SKM-1 treated with dmso at 0.1 percent for 144 hours (cell line): Measurements from ENCODE around the gene MEN1.

ENCODE experiments used
- DNase-seq: peaks from one replicate; lab custom pipeline; 2025; ENCODE audit not compliant: unreplicated experiment; lab: John Stamatoyannopoulos, UW

Gene MEN1

DNA sequence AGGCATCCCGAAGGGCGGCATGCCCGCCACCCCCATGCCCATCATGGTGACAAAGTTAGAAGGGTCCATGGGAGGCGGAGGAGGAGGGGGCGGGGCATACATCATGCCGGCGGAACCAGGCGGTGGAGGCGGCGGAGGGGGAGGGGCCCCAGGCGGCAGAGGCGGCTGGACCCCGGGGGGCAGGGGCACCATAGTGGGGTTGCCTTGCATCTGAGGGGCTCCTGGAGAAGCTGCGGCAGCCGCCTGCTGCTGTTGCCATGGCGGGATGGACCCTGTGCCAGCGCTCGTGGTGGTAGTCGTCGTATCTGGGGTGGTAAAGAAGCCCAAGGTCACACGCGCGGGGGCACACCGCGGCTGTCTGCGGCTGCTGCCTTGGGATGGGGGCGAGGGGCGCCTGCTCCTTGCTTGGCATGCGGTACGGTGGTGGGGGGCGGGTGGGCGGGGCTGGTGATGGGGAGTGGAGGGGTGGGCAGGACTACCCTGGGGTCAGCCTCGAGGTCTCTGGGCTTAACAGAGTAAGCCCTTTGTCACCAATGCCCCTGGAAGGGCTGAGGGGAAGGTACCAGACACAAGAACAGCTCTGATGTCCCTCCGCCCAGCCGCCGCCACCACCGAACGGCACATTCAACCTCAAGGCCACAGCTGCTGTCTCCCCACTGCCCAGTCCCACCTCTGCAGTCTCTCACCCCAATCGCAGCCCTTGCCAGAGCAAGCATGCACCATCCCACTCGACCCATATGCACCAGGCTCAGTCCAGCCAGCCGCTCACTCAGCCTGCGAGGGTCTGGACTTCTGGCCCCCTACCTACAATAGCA, 44.3 kb downstream of the MEN1 start:
- no peak for DNase-seq

DNA sequence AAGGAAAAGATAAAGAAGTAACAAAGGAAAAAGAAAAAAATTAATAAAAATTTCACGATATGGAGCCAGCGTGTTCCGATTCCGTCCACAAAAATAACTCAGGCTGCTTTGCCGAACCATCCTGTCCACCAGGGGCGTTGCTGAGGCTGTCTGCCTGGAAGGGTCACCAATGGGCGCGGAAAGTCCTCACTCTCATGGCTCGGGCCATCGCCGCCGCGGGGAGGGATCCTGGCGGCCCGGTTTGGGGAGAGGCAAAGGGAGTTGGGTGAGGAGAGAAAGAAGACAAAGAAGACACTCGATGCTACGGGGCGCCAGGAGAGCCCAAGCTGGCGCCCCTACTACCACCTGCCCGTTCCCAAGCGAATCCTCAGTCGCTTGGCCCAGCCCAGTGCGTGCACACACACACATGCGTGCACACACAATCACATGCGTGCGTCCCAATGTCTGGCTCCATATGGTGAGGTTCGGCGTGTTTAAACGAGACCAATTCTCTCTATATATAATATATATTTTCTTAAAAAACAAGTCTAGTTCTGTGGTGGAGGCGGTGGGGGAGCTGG, 45.0 kb downstream of the MEN1 start:
- DNase-seq, result no peak

DNA sequence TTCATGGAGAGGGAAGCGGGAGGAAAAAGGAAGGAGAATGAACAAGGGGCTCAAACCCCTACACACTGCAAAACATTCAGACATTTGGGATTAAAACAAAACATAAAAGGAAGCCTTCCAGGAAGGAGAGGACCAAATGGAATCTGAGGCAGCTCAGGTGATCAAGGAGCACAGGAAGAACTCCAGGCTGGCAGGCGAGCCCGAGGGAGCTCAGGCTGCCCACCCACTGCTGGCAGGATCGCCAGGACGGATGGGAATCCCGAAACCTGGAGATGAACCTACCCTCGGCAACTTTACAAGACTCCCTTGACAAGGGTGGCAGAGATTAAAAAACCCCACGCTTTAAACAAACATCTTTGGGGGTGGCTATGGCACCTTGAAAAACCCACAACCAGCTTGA, 45.6 kb downstream of the MEN1 start:
- DNase-seq, result no peak

DNA sequence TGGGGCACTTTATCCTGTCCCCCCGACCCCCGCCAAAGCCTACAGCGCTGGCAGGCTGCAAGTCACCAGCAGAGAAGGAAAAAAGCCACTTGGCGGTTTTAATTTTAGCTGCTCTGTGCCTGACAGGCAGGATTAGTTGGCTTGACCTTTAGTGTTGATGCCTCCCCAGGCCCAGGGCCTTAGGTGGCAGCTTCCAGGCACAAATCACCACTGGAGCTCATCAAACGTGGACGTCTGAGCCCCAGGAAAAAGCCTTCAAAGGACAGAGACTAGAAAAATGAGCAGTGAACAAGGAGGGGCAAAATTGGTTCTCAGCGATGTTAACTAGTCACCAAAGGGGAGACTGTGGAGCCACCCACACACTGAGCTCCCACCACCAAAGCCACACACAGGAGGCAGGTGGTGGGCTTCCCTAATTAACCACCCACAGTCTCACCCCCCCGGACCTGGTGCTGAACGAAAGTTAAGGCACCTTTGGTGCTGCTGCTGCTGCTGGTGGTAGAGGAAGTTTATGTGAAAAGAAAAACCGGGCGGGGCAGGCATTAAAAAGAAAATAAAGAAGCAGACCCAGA, 46.2 kb downstream of the MEN1 start:
- no peak for DNase-seq

DNA sequence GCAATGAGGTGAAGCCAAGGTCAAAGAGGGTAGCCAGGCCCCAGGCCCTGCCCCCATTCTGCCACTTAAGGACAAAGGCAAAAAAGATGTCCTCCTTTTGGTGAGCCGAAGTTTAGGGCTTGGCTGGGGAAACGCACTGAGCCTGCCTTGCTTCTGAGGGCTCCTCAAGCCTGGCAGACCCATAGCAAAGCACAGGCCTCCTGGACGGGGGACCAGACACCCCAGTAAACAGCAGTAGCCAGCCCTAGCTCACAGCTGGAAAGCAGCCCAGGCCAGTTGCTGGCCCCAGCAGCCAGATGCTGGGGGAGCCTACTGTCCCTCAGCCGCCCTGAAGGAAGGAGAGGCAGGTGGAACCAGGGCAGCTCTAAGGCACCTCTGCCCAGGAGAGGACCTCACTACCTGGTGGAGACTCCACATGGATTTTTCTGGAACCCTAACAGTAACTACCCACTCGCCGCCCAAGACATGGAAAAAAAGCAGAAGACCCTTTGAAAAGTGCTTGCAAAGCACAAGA, 46.8 kb downstream of the MEN1 start:
- no peak for DNase-seq

DNA sequence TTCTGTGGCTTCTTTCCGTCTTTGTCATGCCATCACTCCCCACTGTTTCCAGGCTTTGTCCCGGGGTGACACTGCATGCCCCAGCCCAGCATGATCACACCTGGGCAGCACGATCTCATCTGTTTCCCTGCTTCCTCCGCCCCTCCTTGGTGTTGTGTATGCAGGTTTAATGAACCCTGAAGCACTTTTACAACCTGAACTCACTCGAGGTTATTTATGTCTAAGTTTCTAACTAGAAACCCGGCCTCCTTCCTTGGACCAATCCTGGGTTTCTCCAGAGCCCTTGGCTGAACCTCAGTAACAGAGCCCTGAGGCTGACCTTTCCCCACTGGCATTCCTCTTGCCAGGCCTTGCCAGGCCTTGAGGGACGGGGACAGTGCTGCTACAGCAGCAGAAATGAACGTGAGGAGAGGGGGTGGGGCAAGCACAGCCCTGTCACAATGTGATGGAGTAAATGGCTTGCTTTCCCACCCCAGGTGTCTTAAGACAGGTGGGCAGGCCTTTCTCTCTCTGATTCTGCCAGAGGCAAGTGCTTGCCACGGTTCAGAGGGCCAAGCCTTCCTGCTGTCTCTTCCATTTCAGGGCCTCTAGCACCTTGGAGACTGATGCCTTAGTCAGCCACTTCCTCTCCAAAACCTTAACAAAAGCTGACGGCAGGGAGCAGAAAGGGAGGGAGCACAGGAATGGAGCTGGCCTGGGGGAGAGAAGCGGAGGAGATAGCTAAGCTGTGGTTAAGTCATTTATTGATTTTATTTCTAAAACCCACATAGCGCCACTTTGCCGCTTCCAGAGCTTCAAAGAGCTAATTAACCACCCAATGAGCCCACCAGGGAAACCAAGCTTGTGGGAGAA, 47.5 kb downstream of the MEN1 start:
- DNase-seq, result no peak

DNA sequence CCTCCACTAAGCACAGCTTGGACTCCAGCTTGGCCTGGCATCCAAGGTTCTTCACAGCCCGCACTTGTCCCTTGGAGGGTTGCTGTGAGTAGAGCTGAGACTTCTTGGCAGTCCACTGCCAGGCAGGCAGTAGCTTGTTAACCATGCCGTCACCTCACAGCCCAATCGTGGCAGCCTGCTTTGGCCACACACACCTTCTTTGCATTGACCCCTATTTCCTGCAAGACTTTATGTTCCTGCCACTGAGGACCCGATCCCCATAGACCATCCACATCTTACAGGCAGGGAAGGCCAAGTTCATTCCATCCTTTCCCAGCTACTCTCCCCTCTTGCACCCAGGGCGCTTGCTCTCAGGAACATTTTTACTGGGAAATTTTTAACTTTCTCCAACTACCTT, 48.1 kb downstream of the MEN1 start:
- DNase-seq, result no peak

DNA sequence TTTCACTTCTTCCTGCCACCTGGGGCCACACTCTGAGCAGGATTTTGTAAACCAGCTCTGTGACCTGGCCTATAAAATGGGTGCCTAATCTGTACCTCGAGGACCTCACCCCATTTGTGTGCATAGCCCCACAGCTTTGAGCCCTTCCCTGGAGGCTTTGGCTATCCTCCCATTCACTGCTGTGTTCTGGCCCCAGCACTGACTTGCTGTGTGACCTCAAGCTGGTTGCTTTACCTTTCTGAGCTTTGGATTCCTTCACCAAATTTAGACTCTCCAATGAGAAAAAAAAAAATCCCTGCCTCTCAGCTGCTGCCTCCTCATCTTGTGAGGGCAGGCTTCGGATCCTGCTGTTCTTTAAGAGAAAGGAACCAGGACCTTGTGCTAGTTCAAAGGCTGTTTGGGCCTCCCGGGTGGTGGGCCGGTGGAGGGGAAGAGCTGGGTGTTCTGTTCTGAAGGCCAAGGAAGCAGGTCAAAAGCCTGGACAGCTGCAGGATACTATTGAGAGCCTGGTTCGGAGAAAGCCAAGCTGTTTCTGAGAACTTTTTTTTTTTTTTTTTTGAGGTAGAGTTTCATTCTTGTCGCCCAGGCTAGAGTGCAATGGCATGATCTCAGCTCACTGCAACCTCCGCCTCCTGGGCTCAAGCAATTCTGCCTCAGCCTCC, 49.5 kb downstream of the MEN1 start:
- no peak for DNase-seq

DNA sequence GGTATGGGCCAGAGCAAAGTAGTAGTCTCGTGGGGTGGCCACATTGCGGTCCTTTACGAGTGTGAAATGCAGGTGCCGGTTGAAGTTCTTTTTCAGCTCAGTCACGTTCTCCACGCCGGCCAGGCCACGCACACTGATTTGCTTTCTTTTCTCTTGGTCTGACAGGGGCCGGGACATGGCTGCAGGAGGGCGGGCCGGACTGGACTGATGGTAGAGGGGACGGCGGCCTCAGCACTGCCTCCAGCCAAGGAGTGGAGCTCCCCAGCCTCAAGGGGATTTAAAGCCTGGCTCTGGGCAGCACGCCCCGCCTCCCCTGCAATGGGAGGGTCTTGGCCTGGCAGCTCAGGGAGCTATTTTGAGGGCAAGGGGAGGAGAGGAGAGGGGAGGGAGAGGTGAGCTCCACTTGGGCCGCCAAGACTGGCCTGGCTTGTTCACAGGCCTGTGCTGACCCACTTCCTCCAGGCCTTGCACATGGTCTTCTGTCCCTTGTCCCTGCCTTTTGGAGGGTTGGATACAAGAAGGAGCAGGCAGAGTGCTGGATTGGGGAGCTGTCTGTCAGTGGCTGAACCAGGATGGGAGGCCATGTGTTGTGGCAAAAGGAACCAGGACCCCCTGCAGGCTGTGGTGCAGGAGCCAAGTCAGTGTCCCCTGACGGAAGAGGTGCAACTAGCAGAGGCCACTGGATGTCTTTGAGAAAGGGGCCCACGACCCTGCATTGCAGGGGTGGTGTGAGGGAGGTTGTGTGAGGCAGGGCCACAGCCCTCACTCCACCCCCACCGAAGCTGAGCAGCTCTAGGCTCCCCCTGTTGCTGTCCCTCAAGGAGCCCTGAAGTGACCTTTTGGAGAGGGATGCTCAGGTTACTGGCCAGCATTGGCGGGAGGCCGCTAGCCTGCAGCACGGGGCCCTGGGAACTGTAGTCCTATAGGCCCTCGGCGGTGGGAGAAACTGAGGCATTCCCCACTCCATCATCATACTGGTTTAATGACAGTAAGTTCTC, 50.3 kb downstream of the MEN1 start, which contains the start of gene PYGM:
TSS of gene PYGM (minus strand) at position 253 of the 998 bp plus-strand sequence. CDS start at position 177, 76 bp downstream.
- no peak for DNase-seq

DNA sequence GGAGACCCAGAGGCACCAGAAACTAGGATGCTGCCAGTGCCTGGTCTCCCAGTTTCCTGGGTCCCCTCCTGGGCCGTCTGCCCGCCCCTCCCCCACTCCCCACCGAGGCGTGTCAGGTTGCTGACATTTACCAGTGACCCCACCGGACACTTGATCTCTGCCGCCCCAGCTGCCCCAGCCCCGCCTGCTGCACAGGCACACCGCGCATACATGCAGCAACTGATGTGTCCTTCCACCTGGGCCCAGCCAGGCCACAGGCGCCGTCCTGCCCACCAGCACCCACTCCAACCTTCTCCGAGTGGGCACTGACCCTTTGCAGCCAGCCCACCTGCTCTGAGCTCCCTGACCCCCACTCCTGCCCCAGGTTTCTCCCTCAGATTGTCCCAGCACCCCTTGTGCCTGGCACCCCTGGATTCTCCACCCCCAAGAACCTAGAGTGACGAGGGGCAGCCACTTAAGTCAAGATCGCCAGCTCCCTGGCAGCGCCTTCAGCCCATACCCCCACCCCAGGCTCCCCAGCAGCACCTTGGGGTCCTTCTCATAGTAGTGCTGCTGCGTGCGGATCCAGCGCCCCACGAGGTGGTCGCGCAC, 51.1 kb downstream of the MEN1 start:
- DNase-seq, result no peak

DNA sequence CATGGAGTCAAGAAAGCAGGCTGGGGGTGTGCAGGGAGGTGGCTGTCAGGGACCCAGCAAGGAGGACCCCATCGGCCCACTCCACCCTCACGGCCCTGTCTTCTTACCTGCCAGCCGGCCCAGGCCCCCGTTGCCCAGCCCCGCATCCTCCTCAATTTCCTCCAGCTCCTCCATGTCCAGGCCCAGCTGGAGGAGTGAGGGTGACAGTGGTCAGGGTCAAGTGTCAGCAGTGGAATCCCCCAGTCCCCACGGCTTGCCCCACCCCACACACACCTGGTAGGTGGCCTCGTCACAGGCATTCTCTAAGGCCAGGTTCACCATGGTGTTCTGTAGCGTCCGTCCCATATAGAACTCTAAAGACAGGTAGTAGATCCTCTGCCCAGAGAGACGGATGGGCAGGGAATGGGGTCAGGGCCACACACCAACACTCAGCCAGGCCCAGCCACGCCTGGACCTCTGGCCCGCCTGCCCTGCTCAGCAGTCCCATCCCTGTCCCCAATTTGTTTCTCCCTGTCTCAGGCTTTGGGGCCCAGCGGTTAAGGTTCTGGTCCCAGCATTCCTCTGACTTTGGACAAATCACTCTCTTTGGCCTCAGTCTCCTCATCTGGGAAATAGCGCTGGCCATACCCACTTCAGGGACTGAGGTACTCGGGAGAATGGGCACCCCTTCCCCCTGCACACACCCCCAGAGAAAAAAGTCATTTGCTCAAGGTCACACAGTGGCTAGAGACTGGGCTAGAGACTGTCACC, 51.8 kb downstream of the MEN1 start:
- DNase-seq, result no peak

DNA sequence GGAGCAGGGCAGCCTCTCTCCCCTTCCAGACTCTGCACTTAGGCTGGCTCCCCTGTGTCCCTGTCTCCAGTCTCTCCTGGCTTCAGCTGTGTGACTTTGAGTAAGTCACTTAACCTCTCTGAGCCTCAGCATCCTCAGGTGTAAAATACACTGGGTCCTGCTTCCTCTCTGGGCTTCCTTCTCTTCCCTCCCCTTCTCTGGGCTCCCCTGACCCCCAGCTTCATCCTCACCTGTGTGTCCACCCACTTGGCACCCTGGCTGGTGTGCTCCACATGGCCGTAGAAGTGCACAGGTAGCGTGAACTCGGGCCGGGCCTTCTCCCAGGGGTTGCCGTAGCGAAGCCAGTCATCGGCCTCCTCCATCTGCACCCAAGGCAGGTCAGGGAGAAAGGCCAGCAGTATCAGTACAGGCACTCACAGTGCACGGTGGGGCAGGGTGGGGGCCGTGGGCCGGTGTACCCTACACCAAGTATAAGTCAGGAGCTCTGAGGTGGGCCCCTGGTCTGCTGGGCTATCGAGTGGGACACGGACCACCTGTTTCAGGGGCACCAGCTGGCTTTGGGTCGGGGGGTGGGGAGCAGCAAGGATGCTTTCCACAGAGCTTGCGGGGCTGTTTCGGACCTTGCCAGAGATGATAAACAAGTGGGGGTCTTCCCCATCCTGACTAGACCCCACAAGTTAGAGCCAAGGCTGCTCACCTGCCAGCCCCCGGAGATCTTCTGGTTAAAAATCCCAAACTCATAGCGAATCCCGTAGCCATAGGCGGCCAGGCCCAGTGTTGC, 52.6 kb downstream of the MEN1 start:
- DNase-seq, result no peak

DNA sequence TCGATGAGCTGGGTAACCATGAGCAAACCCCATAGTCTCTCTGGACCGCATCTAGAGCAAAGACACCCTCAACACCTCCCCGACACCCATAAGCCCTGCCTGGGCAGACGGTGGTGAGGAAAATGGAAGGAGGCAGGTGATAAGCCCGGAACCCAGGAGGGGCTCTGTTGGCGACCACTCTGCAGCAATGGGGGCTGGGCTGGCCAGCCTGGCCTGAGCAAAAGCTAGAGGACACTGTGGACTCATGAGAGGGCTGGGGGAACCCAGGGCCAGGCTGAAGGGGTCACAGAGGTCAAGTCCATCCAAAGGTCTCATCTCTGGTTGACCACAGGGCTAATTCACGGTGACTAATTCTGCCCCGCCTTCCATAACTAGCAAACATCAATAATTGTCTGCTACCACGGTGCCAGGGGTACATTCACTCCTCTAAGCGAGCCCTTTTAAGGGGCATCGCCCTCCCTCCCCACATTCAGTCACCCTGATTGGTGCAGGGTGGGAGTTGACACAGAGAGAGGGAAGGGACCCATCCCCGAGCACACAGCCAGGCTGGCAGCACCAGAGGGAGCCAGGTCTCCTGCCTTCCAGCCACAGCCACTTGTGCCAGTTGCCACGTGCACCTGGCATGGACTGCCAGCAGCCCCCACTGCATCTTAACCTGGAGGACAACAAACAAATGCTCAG, 54.5 kb downstream of the MEN1 start:
- DNase-seq, result no peak

DNA sequence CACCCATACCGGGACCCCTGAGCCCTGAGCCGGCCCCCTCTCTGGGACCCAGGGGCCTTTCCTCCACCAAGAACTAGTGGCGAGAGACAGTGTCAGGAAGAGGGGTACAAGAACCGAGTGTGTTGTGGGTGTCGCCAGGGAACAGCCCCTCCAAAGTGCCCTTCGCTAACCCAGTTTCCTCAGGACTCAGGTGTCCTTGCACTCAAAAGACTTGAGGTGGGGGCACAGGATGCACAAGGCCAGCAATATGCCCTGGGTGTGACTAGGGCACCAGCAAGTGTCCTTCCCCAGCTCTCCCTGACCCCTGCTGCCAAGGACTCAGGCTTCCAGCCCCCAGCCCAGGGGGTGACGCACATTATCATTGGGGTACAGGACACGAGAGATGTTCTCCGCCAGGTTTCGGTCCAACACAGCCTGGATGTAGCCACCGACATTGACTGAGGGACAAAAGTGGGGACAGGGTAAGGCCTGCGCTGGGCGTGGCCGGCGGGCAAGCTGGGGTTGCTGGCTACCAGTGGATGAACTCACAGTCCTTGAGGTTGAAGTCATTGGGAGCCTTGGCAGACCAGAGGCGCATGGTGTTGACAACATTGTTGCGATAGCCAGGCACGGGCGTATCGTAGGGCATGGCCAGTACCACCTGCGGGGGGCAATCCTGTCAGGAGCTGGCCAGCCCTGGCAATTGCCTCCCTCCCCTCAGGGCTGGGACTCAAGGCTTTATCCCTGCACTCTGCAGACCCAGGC, 55.3 kb downstream of the MEN1 start:
- DNase-seq, result no peak

DNA sequence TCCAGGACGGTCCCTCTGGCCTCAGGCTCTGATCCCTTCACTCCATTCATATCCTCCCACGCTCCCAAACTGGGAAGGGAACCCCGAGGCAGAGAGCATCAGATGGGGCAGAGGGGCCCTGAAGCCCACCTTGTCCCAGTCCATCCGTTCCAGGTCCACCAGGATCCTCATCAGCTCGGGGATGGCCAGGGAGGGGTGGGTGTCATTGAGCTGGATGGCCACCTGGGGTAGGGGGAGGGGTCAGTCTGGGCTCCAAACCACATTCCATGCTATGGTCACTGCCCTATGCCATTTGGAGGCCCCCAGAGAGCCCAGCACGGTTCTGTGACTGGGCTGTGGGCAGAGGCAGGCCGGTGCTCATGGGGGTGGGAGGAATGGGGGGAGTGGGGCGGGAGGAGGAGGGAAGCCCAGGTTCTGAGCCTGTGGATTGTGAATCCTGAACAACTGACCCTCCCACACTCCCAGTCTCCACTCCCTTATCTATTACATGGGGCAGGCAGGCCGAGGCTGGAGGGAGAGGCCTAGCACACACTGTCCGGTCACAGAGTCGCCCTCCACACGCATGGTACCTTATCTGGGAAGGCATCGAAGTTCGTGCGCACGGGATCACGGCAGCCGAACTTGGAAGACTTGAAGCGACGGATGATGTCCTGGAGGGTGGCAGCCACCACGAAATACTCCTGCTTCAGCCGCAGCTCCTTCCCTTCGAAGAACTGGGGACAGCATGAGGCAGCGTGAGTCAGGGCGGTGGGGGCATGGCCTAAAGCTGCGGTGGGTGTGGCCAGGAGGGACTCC, 56.0 kb downstream of the MEN1 start:
- DNase-seq, result no peak
